GM23338 (cell line): Measurements from ENCODE around the gene SCO2.

Source experiments
- CTCF ChIP-seq, 2 experiments: fragments of 200-600 bp in 1 of 2; sonication (generic) in 1 of 2; conservative IDR thresholded peaks; 2 replicates each; pipeline versions ENCODE4 v1.5.1 to v1.6.1; 2016 to 2017; ENCODE audit warnings: antibody characterized with exemption in 2 of 2, low read depth in 2 of 2, mild to moderate bottlenecking in 2 of 2, moderate library complexity in 1 of 2
- EZH2 ChIP-seq: fragments of 200-600 bp; sonication (generic); IDR thresholded peaks from one replicate; pipeline ENCODE4 v1.8.0; 2017; ENCODE audit warnings: antibody characterized with exemption, mild to moderate bottlenecking, low read depth; ENCODE audit not compliant: unreplicated experiment
- POLR2AphosphoS5 ChIP-seq: IDR thresholded peaks from 2 replicates; pipeline ENCODE4 v1.6.1; 2016; ENCODE audit warnings: antibody characterized with exemption, low read depth

DNA sequence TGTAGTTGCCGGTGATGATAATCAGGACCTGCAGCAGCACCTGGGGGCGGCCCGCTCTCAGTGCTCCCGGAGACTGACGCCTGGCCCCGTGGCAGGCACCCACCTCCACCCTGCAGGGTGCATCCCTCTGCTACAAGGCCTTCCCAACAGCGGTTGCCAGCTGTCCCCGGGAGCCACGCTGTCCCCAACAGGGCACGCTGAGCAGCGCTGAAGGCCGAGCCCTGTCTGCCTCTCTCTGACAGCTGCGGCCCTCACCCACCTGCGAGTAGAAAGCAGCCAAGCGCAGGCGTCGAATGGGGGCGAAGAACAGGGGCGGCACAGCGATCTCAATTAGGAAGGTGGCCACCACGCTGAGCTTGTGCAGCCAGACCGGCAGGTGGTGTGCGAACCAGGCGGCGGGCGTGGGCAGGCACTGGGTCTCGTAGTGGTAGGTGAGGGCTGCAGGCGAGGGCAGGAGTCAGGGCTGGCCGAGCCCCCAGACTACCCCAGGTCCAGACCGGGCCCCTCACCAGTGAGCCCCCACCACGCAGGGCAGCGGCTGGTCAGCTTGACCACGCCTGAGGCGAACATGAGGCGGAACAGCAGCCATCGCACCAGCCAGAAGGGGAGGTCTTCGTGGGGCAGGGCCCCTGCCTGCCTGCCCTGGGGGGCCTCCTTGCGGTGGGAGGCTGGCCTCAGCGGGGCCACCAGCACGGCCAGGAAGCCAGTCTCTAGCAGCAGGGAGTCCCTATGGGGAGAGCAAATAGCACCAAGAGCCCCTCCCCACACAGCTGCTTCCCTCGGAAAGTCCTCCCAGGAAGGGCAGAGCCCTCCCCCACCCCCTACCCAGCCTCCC, 19.4 kb downstream of the SCO2 start:
- TF ChIP-seq CTCF (conservative IDR thresholded peaks at IDR 0.05; ENCODE audit: low read depth in 2 of 2), result no peak
- TF ChIP-seq POLR2AphosphoS5, result no peak
- no peak for TF ChIP-seq EZH2
